Measurements from ENCODE around the gene AGAP1.

AGAP1 gene

DNA sequence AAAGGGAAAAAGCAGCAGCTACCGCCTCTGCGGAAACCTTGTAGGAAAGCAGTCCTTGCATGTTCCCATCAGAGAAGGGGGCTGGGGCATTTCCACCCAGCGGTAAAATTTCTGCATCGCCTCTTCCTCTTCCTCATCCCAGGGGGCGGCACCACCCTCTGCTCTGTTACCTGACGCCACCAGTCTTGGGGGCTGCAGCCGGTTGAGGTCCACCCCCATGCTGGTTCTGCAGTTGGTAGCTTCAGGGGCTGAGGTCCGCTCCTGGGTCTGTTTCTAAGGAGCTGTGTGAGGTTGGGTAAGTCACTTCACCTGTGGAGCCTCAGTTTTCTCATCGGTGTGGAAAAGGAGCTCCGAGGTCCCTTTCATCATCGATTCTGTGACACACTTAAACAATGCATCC is 14.2 kb upstream of the AGAP1 start:
- Histone ChIP-seq H3K27me3 (replicated peaks) (no peaks in the 10 kb centered on the region), H3K27ac (no peak overlapping the region), H3K4me3 (ENCODE audit: low read depth, low read length) (no peak overlapping the region), H3K36me3 (replicated peaks) (no peaks in the 10 kb centered on the region)
- TF ChIP-seq, protein P1, sequence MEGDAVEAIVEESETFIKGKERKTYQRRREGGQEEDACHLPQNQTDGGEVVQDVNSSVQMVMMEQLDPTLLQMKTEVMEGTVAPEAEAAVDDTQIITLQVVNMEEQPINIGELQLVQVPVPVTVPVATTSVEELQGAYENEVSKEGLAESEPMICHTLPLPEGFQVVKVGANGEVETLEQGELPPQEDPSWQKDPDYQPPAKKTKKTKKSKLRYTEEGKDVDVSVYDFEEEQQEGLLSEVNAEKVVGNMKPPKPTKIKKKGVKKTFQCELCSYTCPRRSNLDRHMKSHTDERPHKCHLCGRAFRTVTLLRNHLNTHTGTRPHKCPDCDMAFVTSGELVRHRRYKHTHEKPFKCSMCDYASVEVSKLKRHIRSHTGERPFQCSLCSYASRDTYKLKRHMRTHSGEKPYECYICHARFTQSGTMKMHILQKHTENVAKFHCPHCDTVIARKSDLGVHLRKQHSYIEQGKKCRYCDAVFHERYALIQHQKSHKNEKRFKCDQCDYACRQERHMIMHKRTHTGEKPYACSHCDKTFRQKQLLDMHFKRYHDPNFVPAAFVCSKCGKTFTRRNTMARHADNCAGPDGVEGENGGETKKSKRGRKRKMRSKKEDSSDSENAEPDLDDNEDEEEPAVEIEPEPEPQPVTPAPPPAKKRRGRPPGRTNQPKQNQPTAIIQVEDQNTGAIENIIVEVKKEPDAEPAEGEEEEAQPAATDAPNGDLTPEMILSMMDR (IDR thresholded peaks at IDR 0.05; ENCODE audit: low read depth, low read length, missing control alignments): no peak
- no peak for DNase-seq
- in situ Hi-C loops (cut with HindIII; ENCODE audit: low pct_ligation_motif_present, low sequenced_read_pairs): no loop called here

DNA sequence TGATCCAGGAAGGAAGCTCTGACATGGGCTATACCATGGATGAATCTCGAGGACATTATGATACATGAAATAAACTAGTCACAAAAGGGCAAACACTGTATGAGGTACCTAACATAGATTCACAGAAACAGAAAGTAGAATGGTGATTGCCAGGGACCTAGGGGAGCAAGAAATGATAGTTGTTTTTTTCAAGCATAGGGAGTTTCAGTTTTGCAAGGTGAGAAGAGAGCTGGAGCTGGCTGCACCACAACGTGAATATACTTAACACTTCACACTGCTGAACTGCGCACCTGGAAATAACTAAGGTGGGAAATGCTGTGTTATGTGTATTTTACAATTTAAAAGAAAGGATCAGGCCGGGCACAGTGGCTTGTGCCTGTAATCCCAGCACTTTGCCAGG is 13.2 kb upstream of the AGAP1 start:
- Histone ChIP-seq H3K27ac (no peak overlapping the region), H3K36me3 (replicated peaks) (no peaks in the 10 kb centered on the region), H3K4me3 (ENCODE audit: low read depth, low read length) (no peak overlapping the region), H3K27me3 (replicated peaks) (no peaks in the 10 kb centered on the region)
- in situ Hi-C loops (cut with HindIII; ENCODE audit: low pct_ligation_motif_present, low sequenced_read_pairs): no loop called here
- TF ChIP-seq, protein P1 (IDR thresholded peaks at IDR 0.05; ENCODE audit: low read depth, low read length, missing control alignments): no peak
- no peak for DNase-seq

DNA sequence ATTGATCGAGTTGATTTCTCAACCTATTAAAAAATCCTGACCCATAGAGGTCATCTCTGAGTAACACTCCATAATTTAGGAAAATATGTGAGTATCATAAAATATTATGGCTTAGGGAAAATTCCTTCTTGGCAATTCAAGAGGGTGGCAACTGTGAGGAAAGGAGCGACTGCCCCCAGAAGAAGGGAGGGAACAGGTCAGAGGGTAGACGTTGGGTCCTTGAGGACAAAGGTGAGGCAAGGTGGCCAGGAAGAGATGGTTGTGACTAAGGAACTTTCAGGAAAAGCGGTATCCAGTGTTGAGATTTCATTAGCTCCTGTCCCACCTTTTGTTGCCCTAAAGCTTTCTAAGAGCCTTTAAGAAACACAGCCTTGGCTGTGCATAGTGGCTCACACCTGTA is 10.5 kb upstream of the AGAP1 start:
- TF ChIP-seq, protein P1 (IDR thresholded peaks at IDR 0.05; ENCODE audit: low read depth, low read length, missing control alignments): no peak
- Histone ChIP-seq H3K27ac (no peak overlapping the region), H3K36me3 (replicated peaks) (no peaks in the 10 kb centered on the region), H3K4me3 (ENCODE audit: low read depth, low read length) (no peak overlapping the region), H3K27me3 (replicated peaks) (no peaks in the 10 kb centered on the region)
- in situ Hi-C loops (cut with HindIII; ENCODE audit: low pct_ligation_motif_present, low sequenced_read_pairs): no loop called here
- DNase-seq: no peak

DNA sequence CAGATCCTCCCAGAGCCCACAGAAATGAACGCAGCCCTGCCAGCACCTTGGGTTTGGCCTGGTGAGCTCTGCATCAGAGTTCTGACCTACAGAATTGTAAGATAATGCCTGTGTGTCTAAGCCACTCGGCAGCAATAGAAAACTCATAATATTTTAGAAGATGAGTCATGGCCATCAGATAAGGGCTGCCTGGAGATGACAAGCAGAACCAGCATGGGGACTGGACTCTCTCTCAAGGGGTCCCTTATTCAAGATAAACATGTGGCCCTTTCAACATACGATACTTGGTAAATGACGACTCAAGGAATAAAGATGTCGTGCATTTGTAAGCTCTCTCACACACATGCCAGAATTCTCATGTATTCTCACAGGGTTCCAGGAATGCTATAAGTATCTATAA is 8.5 kb upstream of the AGAP1 start:
- TF ChIP-seq, protein P1 (IDR thresholded peaks at IDR 0.05; ENCODE audit: low read depth, low read length, missing control alignments): no peak
- Histone ChIP-seq H3K27ac (no peak overlapping the region), H3K27me3 (replicated peaks) (no peaks in the 10 kb centered on the region), H3K4me3 (ENCODE audit: low read depth, low read length) (no peak overlapping the region), H3K36me3 (replicated peaks) (no peaks in the 10 kb centered on the region)
- in situ Hi-C loops (cut with HindIII; ENCODE audit: low pct_ligation_motif_present, low sequenced_read_pairs): no loop called here
- DNase-seq: peak; percentile 43

DNA sequence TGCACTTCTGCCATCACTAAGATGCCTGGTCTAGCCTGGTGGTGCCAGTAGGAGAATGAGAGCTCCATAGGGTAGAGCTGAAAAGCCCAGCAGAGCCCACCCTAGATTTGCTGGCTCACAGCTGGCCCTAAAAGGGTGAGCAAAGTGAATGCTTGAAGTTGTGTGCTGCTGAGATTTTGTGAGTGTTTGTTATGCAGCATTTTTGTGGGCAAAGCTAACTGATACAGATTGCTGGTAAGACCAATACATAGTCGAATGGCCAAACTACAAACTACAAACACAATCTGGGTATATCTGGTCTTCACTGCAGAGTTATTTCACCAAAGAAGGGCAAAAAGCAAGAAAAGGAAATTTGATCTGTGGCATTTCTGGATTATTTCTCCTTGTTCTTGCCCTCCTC is 7.1 kb upstream of the AGAP1 start:
- Histone ChIP-seq H3K27me3 (replicated peaks) (no peaks in the 10 kb centered on the region), H3K36me3 (replicated peaks) (no peaks in the 10 kb centered on the region), H3K4me3 (ENCODE audit: low read depth, low read length) (no peak overlapping the region), H3K27ac (no peak overlapping the region)
- TF ChIP-seq, protein P1 (IDR thresholded peaks at IDR 0.05; ENCODE audit: low read depth, low read length, missing control alignments): no peak
- DNase-seq: no peak
- in situ Hi-C loops (cut with HindIII; ENCODE audit: low pct_ligation_motif_present, low sequenced_read_pairs): no loop called here

DNA sequence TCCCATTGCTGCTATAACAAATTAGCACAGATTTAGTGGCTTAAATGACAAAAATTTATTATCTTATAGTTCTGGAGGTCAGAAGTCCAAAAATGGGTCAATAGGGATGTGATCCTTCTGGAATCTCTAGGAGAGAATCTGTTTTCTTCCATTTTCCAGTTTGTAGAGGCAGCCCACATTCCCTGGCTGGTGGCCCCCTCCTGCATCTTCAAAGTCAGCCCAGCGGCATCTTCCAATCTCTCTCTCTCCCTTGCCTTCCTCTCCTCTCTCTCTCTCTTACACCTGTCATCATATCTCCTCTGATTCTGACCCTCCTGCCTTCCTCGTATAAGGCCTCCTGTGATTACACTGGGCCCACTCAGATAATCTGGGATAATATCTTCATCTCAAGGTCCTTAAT is 3.9 kb upstream of the AGAP1 start:
- in situ Hi-C loops (cut with HindIII; ENCODE audit: low pct_ligation_motif_present, low sequenced_read_pairs): no loop called here
- TF ChIP-seq, protein P1 (IDR thresholded peaks at IDR 0.05; ENCODE audit: low read depth, low read length, missing control alignments): no peak
- no peak overlapping the region for H3K27ac ChIP-seq
- H3K36me3 ChIP-seq (replicated peaks): no peaks in the 10 kb centered on the region
- DNase-seq: no peak
- H3K27me3 ChIP-seq (replicated peaks): no peaks in the 10 kb centered on the region
- no peak overlapping the region for H3K4me3 ChIP-seq (ENCODE audit: low read depth, low read length)

All from brain microvascular endothelial cell (primary cell).